ENCODE measurements around the gene GIPC1. TPM values are rescaled to one million over a fixed set of nuclear protein-coding genes. Genes with fewer than 3 reads are reported as not detected.

The GIPC1 gene
- total RNA-seq, 1 experiment from 2014 or later: 59.4 TPM

GRCh38 chr19:14503285-14503684 is 7.4 kb upstream of the GIPC1 start:
- Histone ChIP-seq H3K4me1 (ENCODE audit: insufficient read depth, low read length, poor library complexity, severe bottlenecking) (no peaks in the 10 kb centered on the region), H3K9me3 (ENCODE audit: low read depth, low read length, poor library complexity, severe bottlenecking) (no peaks in the 10 kb centered on the region), H3K36me3 (ENCODE audit: insufficient read depth, low read length, poor library complexity, severe bottlenecking) (no peaks in the 10 kb centered on the region), H3K27ac (ENCODE audit: low read depth, low read length, poor library complexity, severe bottlenecking) (no peak overlapping the region), H3K27me3 (replicated peaks; ENCODE audit: insufficient read depth, low read depth, low read length, poor library complexity) (no peaks in the 10 kb centered on the region), H3K4me3 (ENCODE audit: low read depth, low read length, poor library complexity, severe bottlenecking) (no peak overlapping the region)
- intact Hi-C loops (cut with micrococcal nuclease; ENCODE audit: unreplicated experiment): no loop called here
- no peak for TF ChIP-seq CTCF (conservative IDR thresholded peaks at IDR 0.05; ENCODE audit: low read depth, low read length)
- no peak for TF ChIP-seq EZH2 (IDR thresholded peaks at IDR 0.05; ENCODE audit: borderline replicate concordance, low read depth, low read length, poor library complexity, severe bottlenecking)
- BruUV-seq (replicated peaks): no TSS peak
- POLR2A ChIA-PET (ENCODE audit: low non-redundant PET): interaction anchor here (0.6 kb wide), 1 partner anchor 26 kb away, joined by 3 read pairs; no protein-coding TSS in a partner anchor
- CTCF ChIA-PET: interaction anchor here (0.6 kb wide), 1 partner anchor 14 kb away, joined by 3 read pairs; no protein-coding TSS in a partner anchor
- no peak for DNase-seq (ENCODE audit: low spot score)

GRCh38 chr19:14502334-14503092 is 6.6 kb upstream of the GIPC1 start:
- POLR2A ChIA-PET (ENCODE audit: low non-redundant PET): no interaction called here
- Histone ChIP-seq H3K27me3 (replicated peaks; ENCODE audit: insufficient read depth, low read depth, low read length, poor library complexity) (no peaks in the 10 kb centered on the region), H3K4me3 (ENCODE audit: low read depth, low read length, poor library complexity, severe bottlenecking) (no peak overlapping the region), H3K27ac (ENCODE audit: low read depth, low read length, poor library complexity, severe bottlenecking) (no peak overlapping the region), H3K9me3 (ENCODE audit: low read depth, low read length, poor library complexity, severe bottlenecking) (no peaks in the 10 kb centered on the region), H3K36me3 (ENCODE audit: insufficient read depth, low read length, poor library complexity, severe bottlenecking) (no peaks in the 10 kb centered on the region), H3K4me1 (ENCODE audit: insufficient read depth, low read length, poor library complexity, severe bottlenecking) (no peaks in the 10 kb centered on the region)
- CTCF ChIA-PET: interaction anchor here (0.5 to 0.6 kb wide), 2 partner anchors 361 to 892 kb away, joined by 3 read pairs; no protein-coding TSS in a partner anchor
- DNase-seq (ENCODE audit: low spot score): no peak
- intact Hi-C loops (cut with micrococcal nuclease; ENCODE audit: unreplicated experiment): no loop called here
- TF ChIP-seq CTCF (conservative IDR thresholded peaks at IDR 0.05; ENCODE audit: low read depth, low read length): no peak
- TF ChIP-seq EZH2 (IDR thresholded peaks at IDR 0.05; ENCODE audit: borderline replicate concordance, low read depth, low read length, poor library complexity, severe bottlenecking): no peak
- no TSS peak for BruUV-seq (replicated peaks)

- BruUV-seq (replicated peaks): no TSS peak
- DNase-seq (ENCODE audit: low spot score): no peak
- no peak overlapping the region for H3K4me3 ChIP-seq (ENCODE audit: low read depth, low read length, poor library complexity, severe bottlenecking)
- no peaks in the 10 kb centered on the region for H3K27me3 ChIP-seq (replicated peaks; ENCODE audit: insufficient read depth, low read depth, low read length, poor library complexity)
- peaks cover 12% of the 10 kb centered on the region for H3K4me1 ChIP-seq (ENCODE audit: insufficient read depth, low read length, poor library complexity, severe bottlenecking)
- no peaks in the 10 kb centered on the region for H3K36me3 ChIP-seq (ENCODE audit: insufficient read depth, low read length, poor library complexity, severe bottlenecking)
- POLR2A ChIA-PET (ENCODE audit: low non-redundant PET): interaction anchor here (0.6 kb wide), 1 partner anchor 1615 kb away, joined by 6 read pairs; no protein-coding TSS in a partner anchor
- intact Hi-C loops (cut with micrococcal nuclease; ENCODE audit: unreplicated experiment): no loop called here
- CTCF ChIA-PET: interaction anchor here (1.1 kb wide), 1 partner anchor 192 kb away, joined by 3 read pairs; no protein-coding TSS in a partner anchor
- H3K27ac ChIP-seq (ENCODE audit: low read depth, low read length, poor library complexity, severe bottlenecking): no peak overlapping the region
- no peaks in the 10 kb centered on the region for H3K9me3 ChIP-seq (ENCODE audit: low read depth, low read length, poor library complexity, severe bottlenecking)
- TF ChIP-seq EZH2 (IDR thresholded peaks at IDR 0.05; ENCODE audit: borderline replicate concordance, low read depth, low read length, poor library complexity, severe bottlenecking): no peak
- no peak for TF ChIP-seq CTCF (conservative IDR thresholded peaks at IDR 0.05; ENCODE audit: low read depth, low read length)
Observed at GRCh38 chr19:14497228-14497921, 1.4 kb upstream of the GIPC1 start.

Measured in A673 (cell line).